ENCODE results near the gene SNRPN. TPM values are rescaled to one million over a fixed set of nuclear protein-coding genes. Genes with fewer than 3 reads are reported as not detected.
"Not testable (repeated sequence)": the region's sequence is repeated elsewhere in the genome, so short reads cannot be mapped to it uniquely, and the experiment has no call there.

SNRPN gene
- total RNA-seq, 1 experiment from 2014 or later: 83.0 TPM

DNA sequence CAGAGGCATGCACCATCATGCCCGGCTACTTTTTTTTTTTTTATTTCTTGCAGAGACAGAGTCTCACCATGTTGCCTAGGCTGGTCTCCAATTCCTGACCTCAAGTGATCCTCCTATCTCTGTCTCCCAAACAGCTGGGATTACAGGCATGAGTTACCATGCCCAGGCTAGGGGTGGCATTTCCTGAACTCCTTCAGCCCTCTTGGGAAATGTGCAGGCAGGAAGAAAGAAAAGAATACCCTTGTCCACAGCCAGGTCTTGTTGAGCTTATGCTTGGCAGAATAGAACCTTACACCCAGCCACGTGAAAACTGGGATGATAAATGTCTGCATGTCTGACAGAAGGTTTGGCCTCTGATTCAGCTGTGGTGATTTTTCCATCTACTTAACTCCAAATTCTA, 30.2 kb upstream of the SNRPN start:
- Histone ChIP-seq H3K27me3 (replicated peaks; ENCODE audit: insufficient read depth, low read depth, low read length, poor library complexity) (no peaks in the 10 kb centered on the region), H3K4me3 (ENCODE audit: low read depth, low read length, poor library complexity, severe bottlenecking) (no peak overlapping the region), H3K27ac (ENCODE audit: low read depth, low read length, poor library complexity, severe bottlenecking) (no peak overlapping the region), H3K4me1 (ENCODE audit: insufficient read depth, low read length, poor library complexity, severe bottlenecking) (no peaks in the 10 kb centered on the region), H3K9me3 (ENCODE audit: low read depth, low read length, poor library complexity, severe bottlenecking) (peaks cover 25% of the 10 kb centered on the region), H3K36me3 (ENCODE audit: insufficient read depth, low read length, poor library complexity, severe bottlenecking) (no peaks in the 10 kb centered on the region)
- ChIA-PET POLR2A (ENCODE audit: low non-redundant PET) (no interaction called here), CTCF (no interaction called here)
- intact Hi-C loops (cut with micrococcal nuclease; ENCODE audit: unreplicated experiment): no loop called here
- no peak for TF ChIP-seq EZH2 (IDR thresholded peaks at IDR 0.05; ENCODE audit: borderline replicate concordance, low read depth, low read length, poor library complexity, severe bottlenecking)
- DNase-seq (ENCODE audit: low spot score): no peak
- BruUV-seq (replicated peaks): no TSS peak

DNA sequence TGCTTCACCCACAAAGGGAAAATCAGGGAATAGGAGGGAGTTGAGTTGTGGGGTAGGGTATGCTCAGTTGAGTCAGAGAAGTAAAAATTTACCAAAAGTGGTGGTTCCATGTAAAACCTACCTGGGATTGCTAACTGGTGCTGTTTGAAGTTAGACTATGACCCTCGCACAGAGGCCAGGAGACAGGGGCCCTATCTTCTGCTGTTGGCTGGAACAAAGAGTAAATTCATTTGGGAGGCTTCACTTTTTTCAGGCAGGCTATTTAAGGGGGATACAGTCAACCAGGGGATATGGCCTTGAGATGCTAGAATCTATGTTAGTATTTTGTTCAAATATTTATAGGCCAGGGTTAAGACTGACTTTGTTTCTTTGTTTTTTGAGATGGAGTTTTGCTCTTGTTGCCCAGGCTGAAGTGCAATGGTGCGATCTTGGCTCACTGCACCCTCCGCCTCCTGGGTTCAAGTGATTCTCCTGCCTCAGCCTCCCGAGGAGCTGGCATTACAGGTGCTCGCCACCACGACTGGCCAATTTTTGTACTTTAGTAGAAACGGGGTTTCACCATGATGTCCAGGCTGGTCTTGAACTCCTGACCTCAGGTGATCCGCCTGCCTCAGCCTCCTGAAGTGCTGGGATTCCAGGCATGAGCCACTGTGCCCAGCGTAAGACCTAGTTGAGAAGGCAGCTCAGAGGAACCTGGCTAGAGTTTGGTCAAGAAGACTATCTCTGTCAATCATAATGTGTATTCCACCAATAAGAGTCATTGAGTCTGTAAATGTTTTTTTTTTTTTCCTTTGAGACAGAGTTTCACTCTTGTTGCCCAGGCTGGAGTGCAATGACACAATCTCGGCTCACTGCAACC, 22.7 kb upstream of the SNRPN start:
- H3K4me3 ChIP-seq (ENCODE audit: low read depth, low read length, poor library complexity, severe bottlenecking); BruUV-seq (replicated peaks); H3K4me1 ChIP-seq (ENCODE audit: insufficient read depth, low read length, poor library complexity, severe bottlenecking); CTCF ChIA-PET; POLR2A ChIA-PET (ENCODE audit: low non-redundant PET); DNase-seq (ENCODE audit: low spot score); H3K27me3 ChIP-seq (replicated peaks; ENCODE audit: insufficient read depth, low read depth, low read length, poor library complexity); H3K36me3 ChIP-seq (ENCODE audit: insufficient read depth, low read length, poor library complexity, severe bottlenecking); intact Hi-C loops (cut with micrococcal nuclease; ENCODE audit: unreplicated experiment); H3K27ac ChIP-seq (ENCODE audit: low read depth, low read length, poor library complexity, severe bottlenecking): not testable (repeated sequence)
- peaks cover 28% of the 10 kb centered on the region for H3K9me3 ChIP-seq (ENCODE audit: low read depth, low read length, poor library complexity, severe bottlenecking)

DNA sequence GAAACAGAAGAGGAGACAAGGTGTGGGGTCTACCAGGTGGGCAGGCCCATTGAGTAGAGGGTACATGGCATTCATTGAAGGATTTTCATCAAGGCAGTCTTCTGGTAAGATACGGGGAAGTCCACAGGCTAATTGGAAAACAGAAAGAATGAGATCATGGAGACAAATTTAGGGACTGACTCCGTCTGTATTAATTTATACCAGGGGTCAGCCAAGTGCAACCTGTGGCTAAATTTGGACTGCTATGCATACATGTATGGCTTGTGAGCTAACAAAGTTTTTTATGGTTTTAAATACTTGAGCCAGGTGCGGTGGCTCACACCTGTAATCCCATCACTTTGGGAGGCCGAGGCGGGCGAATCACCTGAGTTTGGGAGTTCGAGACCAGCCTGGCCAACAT, 21.1 kb upstream of the SNRPN start:
- no peak for DNase-seq (ENCODE audit: low spot score)
- Histone ChIP-seq H3K27ac (ENCODE audit: low read depth, low read length, poor library complexity, severe bottlenecking) (no peak overlapping the region), H3K36me3 (ENCODE audit: insufficient read depth, low read length, poor library complexity, severe bottlenecking) (no peaks in the 10 kb centered on the region), H3K9me3 (ENCODE audit: low read depth, low read length, poor library complexity, severe bottlenecking) (peaks cover 25% of the 10 kb centered on the region), H3K4me3 (ENCODE audit: low read depth, low read length, poor library complexity, severe bottlenecking) (no peak overlapping the region), H3K4me1 (ENCODE audit: insufficient read depth, low read length, poor library complexity, severe bottlenecking) (no peaks in the 10 kb centered on the region), H3K27me3 (replicated peaks; ENCODE audit: insufficient read depth, low read depth, low read length, poor library complexity) (no peaks in the 10 kb centered on the region)
- ChIA-PET POLR2A (ENCODE audit: low non-redundant PET) (no interaction called here), CTCF (no interaction called here)
- no peak for TF ChIP-seq EZH2 (IDR thresholded peaks at IDR 0.05; ENCODE audit: borderline replicate concordance, low read depth, low read length, poor library complexity, severe bottlenecking)
- TF ChIP-seq, protein P1, sequence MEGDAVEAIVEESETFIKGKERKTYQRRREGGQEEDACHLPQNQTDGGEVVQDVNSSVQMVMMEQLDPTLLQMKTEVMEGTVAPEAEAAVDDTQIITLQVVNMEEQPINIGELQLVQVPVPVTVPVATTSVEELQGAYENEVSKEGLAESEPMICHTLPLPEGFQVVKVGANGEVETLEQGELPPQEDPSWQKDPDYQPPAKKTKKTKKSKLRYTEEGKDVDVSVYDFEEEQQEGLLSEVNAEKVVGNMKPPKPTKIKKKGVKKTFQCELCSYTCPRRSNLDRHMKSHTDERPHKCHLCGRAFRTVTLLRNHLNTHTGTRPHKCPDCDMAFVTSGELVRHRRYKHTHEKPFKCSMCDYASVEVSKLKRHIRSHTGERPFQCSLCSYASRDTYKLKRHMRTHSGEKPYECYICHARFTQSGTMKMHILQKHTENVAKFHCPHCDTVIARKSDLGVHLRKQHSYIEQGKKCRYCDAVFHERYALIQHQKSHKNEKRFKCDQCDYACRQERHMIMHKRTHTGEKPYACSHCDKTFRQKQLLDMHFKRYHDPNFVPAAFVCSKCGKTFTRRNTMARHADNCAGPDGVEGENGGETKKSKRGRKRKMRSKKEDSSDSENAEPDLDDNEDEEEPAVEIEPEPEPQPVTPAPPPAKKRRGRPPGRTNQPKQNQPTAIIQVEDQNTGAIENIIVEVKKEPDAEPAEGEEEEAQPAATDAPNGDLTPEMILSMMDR (conservative IDR thresholded peaks at IDR 0.05; ENCODE audit: low read depth, low read length): no peak
- no TSS peak for BruUV-seq (replicated peaks)
- intact Hi-C loops (cut with micrococcal nuclease; ENCODE audit: unreplicated experiment): no loop called here

DNA sequence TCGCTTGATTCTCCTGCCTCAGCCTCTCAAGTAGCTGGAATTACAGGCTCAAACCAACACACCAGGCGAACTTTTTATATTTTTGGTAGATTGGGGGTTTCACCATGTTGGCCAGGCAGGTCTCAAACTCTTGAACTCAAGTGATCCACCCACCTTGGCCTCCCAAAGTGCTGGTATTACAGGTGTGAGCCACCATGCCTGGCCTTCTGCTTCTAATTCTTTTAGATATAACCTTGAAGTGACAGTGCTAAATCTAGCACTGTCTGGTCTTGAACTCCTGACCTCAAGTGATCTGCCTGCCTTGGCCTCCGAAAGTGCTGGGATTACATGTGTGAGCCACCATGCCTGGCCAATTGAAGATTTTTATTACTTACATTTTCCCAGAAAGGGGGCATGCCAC, 16.6 kb upstream of the SNRPN start:
- H3K27me3 ChIP-seq (replicated peaks; ENCODE audit: insufficient read depth, low read depth, low read length, poor library complexity); H3K27ac ChIP-seq (ENCODE audit: low read depth, low read length, poor library complexity, severe bottlenecking); DNase-seq (ENCODE audit: low spot score); H3K4me1 ChIP-seq (ENCODE audit: insufficient read depth, low read length, poor library complexity, severe bottlenecking); CTCF ChIA-PET; H3K4me3 ChIP-seq (ENCODE audit: low read depth, low read length, poor library complexity, severe bottlenecking); intact Hi-C loops (cut with micrococcal nuclease; ENCODE audit: unreplicated experiment); POLR2A ChIA-PET (ENCODE audit: low non-redundant PET); H3K36me3 ChIP-seq (ENCODE audit: insufficient read depth, low read length, poor library complexity, severe bottlenecking); BruUV-seq (replicated peaks): not testable (repeated sequence)
- peaks cover 16% of the 10 kb centered on the region for H3K9me3 ChIP-seq (ENCODE audit: low read depth, low read length, poor library complexity, severe bottlenecking)

Measured in A673 (cell line).